GM21423 (cell line): Measurements from ENCODE around the gene C16orf78.

Experiments
- ATAC-seq: cut with Tn5 transposase; IDR thresholded peaks from one replicate; pipeline ENCODE4 v1.9.1; 2021; ENCODE audit warnings: mild to moderate bottlenecking, moderate library complexity; ENCODE audit not compliant: unreplicated experiment

The C16orf78 gene

DNA sequence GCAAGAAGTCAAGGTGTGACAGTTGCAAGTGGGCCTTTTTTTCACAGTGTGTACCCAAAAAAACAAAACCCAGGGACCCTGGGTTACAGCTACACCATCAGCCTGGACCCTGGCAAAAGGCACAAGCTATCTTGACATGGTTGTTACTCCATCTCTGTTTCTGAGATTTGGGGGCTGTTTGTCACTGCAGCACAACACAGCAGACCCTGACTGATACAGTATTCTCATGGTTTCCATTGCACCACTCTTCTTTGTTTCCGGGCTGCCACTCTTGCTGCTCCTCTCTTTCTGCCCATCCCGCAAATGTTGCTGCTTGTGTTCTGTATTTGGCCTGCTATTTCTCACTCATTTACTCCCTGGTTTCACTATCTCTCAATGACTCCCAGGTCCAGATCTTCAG, 55.2 kb downstream of the C16orf78 start:
- no peak for ATAC-seq

DNA sequence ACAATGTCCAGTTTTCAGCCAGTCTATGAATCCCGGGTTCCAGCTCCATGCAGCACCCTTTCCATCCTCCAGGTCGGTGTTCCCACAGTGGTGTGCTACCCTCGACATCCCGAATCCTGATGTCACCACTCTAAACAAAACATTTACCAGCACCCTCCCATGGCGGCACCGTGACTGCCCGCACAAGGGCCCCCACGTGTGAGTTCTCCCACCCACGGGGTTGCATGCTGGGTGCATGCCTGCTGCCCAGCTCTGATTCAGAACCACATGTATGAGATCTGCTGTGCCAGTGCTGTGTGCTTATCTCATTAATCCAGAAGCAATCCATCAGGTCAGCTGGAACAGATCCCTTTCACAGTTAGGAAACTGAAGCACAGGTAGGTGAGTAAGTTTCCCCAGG, 57.4 kb downstream of the C16orf78 start:
- ATAC-seq, result no peak

DNA sequence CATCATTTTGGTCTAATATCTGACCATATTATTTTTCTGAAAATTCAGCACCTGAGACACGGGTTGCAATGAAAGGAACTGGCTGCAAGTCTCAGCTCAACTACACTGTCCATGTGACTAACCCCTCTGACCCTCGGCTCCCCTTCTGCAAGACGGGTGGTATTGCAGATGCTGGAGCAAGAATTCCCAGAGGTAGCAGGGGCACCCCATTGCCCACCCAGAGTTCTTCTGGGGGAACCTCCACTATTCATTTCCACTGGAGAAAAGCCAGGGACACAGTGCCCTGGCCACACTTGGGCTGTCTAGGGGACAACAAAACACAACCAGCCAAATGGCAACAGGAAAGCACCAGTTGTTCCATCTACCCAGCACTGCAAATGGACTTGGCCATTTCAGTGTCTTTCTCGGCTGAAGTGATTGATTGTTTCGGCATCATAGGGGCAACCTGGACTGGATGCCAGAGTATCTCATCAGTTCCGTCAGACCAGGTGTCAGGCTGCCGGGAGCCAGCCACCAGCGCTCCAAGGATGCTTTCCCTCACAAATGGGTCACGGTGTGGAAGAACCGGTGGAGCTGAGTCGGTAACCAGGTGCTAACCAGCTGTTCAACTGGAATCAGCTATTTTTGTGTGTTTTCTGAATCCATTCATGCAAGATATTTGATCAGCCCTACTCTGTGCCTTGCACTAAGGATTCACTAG, 58.1 kb downstream of the C16orf78 start:
- no peak for ATAC-seq

DNA sequence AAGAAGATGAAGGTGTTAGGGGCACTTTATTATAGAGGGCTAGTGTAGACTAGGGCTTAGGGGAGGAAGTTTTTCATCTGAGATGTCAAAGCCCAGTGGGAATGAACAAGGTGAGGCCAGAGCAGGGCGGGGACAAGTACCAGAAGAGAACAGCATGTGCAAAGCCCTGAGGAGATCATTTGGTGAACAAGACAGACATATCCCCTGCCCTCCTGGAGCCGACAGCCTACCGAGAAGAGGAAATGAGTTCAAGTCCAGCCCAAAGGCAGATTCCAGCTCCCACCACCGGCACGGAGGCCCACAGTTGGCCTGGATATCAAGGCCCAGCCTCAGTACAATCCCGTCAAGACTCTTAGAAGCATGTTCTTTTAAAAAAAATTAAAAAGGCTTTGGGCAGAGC, 61.1 kb downstream of the C16orf78 start:
- no peak for ATAC-seq

DNA sequence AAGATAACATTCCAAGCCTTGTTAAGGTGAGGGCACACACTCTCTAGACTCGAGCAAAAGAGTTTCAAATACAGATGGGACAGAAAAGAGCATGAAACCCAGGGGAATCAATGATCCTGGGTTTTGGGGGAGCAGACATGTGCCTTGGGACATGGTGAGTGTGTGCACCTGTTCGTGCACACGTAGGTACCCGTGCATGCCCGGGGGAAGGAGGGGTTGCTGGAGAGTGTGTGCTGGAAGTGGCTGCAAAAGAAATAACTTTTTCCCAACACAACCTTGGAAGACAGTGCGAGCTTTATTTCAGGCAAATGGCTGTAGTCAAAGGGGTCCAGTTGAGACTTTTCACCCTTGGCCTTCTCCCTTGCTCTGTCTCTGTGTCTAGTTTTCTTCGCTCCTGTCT, 62.6 kb downstream of the C16orf78 start:
- no peak for ATAC-seq

DNA sequence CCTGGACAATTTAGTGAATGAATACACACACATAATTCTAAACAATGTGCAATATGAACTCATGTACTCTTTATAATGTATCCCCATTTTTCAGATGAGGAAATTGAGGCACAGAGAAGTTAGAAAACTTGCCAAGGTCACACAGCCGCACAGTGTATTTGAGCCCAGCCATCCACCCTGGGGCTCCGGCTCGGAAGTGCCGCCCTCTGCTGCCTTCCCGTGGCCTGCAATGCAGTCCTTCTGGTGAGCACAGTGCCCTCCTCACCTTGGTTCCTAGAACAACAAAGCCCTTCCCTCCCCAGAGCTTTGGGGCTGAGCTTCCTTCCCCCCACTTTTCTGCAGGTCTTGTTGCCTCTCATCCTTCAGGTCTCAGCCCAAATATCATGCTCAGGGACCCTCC, 63.7 kb downstream of the C16orf78 start:
- ATAC-seq, result no peak

DNA sequence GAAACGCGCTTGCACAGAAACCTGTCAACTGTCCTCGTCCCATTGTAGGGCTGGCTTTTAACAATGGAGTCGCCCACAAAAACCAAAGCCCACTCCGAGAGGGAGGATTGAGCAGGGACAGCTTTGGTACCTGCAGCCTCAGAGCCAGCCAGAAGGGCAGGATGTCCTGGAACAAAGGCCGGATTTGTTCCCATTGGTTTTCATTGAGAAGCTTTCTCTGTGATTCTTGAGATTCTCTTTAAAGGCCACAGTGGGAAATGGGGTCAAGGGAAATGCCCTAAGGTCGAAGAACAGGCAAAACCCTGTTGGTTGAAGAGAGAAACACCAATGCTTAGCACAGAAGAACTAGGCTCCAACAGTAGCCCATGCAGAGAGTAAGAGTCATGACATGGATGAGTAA, 65.4 kb downstream of the C16orf78 start:
- ATAC-seq, result no peak

DNA sequence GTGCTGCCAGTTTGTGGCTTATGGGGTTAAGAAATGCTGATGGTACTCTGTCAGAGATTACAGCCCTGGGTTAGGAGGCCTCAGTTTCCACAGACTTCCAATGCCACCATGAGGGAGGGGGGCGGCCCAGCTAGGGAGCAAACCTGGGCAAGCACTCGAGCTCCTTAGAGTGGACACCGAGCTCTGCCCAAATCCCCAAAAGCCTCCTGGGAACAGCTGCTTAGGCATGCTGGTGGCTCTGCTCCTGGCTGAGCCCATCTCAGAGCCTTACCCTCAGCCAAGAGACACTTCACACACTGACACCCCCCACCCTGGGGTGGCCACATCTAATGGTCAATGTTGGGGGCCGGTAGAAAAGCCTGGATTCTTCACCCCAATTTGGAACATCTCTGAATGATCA, 66.1 kb downstream of the C16orf78 start:
- no peak for ATAC-seq

DNA sequence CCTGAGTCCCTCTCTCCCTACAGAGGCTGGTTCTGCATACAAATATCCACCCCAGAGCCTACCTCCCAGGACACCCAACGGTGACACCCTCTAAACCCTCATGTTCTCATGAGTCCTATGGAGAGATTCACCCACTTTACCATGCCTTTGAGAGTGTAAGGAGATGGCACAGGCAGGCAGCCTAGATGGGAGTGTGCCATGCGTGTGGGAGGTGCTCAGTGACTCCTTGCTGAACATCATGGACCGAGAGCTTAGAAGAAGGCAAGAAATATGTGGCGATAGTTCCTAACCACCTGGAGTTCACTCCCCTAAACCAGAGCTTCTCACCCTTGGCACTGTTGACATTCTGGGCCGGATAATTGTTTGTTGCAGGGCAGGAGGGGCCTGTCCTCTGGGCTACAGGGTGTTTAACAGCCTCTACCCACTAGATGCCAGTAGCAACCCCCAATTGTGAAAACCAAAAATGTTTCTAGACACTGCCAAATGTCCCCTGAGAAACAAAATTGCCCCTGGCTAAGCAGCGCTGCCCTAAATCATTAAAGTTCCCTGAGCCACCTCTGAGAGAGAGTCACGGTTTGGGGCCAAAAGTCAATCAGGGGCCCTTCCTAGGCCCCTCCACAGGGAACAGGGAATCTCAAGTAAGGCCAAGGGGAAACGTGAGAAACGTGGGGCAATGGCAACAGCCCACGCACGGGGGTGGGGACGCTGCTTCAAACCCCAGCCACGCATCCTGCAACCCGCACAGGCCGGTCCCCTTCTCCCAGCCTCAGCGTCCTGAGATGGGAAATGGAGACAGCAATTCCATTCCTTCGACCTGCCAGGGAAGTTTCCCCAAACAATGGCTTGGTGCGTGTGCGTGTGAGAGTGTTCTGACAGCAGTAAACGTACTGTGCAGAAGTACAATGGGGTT, 66.8 kb downstream of the C16orf78 start:
- no peak for ATAC-seq

DNA sequence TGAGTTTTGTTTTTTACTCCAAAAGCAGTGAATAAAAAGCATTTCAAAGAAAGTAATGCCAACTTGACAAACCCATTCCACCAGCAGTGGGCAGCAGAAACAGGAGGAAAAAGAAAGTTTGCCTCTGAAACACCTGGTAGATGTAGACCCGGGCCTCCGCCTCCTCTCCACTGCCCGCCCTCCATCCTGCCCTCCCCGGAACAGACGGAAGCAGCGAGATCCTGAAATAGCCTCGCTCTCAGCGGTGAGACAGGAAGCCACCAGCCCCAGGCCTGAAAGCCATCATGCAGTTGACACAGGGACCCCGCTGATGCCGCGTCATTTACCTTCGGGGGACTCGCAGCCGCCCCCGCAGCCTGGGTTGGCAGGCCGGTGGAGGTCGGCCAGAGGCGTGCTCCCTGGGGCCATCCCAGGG, 67.8 kb downstream of the C16orf78 start:
- ATAC-seq, result peak; percentile 99

DNA sequence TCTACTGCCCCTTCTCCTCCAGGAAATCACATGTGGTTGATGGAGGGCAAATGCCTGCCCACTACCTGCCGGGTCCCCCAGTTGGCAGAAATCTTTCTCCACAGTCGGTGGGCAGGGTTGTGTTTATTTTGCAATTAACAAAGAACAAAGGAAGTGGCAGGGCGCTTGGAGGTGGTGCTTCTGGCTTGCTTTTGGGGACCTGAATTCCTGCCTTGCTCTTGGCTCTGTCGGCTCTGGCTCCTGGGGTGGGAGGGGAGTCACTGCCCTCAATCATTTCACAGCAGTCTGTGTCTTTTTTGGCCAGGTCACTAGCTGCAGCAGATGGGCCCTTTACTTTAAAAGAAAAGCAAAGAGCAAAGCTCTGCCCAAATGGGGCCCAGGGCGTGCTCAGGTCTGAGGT, 69.2 kb downstream of the C16orf78 start:
- ATAC-seq, result no peak

DNA sequence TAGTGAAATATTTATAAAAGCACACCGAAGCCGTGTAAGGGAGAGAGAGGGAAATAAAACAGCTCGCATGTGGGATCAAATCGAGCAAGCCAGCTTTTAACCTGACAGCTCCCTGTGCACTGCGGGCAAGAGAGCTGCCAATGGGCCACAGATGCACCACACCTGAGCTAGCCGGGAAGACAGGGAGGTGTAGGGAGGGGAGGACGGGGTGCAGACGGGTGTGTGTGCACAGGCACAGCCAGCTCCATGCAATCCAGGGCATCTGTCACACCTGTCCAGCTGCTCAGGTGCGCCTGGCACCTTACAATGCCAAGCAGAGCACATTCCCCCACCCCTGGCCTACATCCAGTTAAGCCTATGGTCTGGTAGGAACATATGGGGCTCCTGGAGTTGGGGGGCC, 70.0 kb downstream of the C16orf78 start:
- ATAC-seq, result no peak

DNA sequence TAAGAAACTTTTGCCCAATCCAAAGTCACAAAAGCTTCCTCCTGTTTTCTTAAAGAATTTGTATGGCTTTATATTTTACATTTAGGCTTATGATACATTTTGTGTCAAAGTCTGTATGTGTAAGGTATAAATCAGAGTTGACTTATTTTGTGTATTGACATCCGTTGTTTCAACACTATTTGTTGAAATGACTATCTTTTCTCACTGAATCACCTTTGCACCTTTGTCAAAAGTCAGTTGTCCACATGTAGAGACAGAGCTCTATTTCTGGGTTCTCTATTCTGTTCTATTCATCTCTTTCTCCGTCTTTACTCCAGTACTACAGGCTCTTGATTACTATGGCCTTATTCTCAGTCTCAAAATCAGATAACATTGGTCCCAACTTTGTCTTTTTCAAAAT, 73.2 kb downstream of the C16orf78 start:
- no peak for ATAC-seq
